HG03060 (cell line): ENCODE data around the gene ARIH2.

Experiments used
- ATAC-seq: cut with Tn5 transposase; IDR thresholded peaks from one replicate; pipeline ENCODE4 v1.9.1; 2021; ENCODE audit warnings: low read depth, moderate number of reproducible peaks; ENCODE audit not compliant: unreplicated experiment

ARIH2 gene

DNA sequence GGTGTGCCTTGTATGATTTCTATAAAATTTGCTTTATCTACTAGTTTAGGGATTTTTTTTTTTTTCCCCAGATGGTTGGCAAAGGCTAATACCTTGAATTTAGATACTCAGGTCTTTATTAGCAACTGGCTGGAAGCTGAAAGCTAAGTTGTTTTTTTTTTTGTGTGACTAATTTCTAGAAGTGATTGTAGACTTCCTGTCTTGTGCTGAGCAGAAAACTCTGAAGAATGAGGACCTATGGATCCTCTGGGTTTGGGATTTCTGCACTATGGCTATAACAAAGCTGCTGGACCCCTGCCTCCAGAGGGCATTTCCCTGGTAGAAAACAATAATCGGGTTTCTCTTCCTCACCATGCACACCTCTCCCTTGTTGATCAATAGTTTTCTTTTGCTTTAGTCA, 10.0 kb downstream of the ARIH2 start:
- no peak for ATAC-seq

DNA sequence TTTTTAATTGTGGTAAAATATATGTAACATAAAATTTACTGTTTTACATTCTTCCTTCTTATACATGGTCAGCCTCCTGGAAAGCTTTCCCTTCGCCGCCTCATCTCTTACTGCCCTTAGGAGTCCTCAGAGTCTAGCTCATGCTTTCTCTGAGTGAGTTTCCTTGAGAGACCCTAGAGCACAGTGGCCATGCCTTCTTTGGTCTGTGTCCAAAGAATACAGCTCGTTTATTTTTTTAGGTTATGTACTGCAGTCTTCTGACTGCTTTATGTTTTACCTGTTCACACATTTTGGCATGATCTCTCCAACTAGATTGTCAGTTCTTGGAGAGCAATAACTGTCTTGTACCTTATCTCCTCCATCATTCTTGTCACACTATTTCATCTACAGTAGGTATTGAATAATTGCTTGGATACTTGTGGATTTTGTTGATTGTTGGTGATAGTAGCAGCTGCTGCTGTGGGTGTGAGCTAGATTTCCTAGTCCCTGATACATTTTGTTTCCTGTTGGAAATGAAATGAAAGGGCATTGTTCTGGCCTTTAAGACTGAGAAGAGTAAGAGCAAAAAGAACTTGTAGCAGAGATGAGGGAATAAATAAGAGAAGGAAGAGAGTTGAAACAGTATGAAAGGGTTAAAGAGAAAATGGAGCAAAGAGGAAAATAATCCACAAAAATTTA, 10.9 kb downstream of the ARIH2 start:
- ATAC-seq: no peak

DNA sequence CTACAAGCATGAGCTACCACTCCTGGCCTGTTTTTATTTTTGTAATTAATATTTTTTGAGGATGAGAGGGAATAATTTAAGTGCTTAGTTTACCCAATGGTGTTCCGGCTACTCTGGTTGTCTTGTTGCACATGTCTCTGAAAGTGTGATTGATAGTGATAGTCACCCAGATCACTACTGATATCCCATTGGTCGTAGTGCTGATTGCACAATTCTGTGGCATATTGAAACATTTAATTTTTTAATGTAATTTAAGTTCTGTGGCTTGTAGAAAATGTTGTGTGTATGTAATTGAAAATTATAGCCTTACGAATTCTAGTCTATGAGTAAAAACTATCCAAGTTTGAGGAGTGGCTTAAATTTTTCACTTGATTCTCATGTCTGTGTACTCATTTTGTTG, 11.9 kb downstream of the ARIH2 start:
- ATAC-seq: no peak

DNA sequence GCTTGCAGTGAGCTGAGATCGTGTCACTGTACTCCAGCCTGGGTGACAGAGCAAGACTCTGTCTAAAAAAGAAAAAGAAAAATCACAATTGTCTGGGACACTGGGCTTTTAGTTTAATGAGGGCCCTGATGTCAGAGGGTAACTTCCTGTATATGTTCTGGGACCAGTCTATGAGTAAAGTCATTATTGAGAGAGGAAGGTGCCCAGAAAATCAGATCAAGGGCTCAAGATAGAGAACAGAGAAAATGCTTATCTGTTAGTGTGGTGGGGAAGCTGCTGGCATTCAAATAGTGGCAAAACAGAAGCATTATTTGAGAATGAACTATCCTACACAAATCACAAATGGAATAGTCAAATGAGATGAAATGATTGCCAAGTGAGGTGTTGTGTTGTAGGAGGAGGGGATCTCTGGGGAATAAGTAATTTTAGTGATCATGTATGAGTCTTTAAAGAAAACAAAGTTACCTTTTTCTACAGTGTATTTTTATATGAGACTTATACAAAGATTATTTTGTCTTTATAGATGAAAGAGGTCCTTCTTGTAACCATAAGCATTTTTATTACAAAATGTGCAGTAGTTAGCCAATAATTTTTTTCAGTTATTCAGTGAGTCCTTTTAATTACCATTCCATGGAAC, 13.4 kb downstream of the ARIH2 start:
- ATAC-seq: no peak

DNA sequence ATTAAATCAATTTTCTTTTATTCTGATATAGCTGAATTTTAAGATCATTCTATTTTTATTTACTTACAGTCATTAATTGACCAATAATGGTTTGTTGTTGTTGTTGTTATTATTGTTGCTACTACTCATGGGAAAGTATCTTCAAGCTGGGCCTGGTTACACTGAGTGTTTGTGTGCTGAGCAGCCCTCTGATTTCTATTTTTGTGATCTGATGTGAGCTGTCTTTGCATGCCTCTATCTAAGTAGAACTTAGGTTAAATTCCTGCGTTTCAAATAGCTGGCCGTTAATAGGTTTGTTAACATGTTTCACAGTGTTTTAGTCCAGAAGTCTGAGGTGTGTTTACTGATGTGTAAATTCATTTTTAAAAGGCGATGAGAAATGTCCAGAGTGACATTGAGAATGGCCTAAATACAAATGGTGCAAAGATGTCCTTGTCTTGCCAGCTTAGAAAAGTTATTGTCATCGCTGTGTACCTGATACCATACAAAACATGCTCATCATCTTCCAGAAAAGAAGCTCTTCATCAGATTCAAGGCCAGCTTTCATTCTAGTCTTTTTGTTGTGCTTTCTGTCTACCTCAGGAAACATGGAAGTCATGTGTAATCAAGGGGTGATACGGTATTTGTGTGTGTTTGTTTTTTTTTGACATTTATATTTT, 15.8 kb downstream of the ARIH2 start:
- ATAC-seq: no peak

DNA sequence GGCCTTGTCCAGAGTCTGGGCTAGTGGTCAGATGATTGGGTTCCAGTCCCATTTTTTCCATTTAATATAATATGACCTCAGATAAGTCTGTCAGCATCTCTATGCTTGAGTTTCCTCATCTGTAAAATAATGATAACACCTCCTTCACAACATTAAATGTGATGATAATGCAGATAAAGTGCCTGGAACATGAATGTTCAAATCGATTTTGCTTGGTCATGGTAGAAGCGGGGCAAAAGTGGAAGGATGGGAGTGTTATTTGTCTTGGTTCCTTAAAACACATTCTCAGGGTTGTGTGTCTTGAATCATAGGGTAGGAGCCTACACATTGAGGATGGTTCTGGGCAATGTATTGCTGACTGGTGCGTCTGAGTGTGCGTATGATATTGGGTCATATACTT, 16.9 kb downstream of the ARIH2 start:
- no peak for ATAC-seq

DNA sequence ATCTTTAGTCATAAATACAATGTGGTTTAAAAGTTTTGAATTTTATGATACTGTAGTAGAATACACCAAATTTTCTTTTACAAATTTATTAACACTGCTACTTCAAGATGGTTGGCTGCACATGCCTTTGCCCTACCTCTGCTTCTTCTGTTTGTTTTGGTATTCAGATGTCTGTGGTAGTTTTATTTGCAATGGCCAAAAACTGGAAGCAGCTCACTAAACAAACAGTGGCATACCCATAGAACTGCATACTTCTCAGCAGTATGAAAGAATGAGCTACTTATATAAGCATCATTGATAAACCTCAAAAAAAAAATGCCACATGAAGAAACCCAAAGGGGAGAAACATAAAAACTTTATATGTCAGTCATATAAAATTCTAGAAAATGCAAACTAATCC, 19.5 kb downstream of the ARIH2 start:
- ATAC-seq: no peak

DNA sequence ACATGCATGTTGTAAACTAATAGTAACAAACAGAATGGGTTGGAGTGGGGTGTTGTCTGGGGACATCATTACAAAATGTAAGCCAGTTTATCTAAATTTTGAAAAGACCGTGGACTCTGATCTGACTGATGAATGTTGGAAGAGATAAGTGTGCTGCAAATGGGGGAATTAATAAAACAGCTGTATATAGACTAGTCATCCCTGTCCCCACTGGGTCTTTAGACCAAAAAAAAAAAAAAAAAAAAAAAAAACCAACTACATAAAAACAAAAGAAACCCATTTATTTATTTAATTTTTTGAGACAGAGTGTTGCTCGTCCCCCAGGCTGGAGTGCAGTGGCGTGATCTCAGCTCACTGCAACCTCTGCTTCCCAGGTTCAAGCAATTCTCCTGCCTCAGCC, 20.0 kb downstream of the ARIH2 start:
- no peak for ATAC-seq

DNA sequence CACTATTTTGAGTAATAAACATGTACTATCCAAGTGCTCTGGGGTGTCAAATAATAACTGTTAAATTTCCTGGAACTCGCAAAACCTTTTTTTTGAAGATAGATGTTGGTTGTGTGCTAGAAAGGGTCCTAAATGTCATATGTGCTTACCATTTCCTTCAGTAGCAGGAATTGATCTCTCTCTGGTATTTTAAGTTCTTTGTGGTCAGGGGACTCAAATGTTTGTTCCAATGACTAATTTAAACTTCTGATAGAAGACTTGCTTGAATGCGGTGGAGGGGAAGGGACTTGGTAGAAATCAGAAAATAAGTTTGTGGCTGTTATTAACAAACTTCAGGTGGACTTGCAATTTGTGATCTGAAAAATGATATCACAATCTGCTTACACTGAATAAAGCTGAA, 26.8 kb downstream of the ARIH2 start:
- no peak for ATAC-seq

DNA sequence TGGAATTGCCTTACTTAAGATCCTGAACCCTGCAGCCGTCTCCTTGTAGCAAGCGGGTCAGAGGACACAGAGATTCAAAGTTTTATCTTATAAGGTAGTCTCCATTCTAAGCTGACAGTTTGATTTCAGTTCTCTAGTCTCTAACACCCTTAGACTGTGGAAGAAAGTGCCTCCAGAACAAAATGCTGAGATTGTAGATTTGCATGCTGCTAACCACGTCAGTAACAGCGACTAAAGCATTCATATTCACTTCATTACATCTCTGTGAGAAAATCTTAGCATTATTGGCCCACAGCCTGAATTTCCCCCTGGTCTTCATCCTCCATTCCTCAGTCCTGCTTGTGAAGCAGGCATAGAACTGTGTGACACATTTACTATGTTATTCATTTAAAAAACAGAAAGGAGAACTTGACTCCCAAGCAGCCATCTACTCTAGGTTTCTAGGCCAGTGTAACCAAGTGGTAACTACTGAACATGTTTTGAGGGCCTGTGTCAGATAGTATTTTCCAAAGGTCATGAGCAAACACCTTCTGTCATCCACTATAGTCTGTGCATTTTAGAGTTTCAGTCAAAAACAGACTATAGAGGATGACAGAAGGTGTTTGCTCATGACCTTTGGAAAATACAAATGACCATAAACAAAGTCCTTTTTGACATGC, 27.4 kb downstream of the ARIH2 start:
- no peak for ATAC-seq

DNA sequence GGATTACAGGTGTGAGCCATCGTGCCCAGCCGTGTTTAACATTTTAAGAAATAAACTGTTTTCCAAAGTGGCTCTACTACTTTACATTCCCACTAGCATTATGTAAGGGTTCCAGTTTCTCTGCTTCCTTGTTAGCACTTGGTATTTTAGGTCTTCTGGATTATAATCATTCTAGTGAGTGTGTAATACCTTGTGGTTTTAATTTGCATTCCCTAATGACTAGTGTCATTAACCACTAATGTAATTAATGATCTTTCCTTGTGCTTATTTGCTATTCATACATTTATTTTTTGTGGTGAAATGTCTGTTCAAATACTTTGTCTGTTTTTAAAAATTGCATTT, 30.7 kb downstream of the ARIH2 start:
- no peak for ATAC-seq

DNA sequence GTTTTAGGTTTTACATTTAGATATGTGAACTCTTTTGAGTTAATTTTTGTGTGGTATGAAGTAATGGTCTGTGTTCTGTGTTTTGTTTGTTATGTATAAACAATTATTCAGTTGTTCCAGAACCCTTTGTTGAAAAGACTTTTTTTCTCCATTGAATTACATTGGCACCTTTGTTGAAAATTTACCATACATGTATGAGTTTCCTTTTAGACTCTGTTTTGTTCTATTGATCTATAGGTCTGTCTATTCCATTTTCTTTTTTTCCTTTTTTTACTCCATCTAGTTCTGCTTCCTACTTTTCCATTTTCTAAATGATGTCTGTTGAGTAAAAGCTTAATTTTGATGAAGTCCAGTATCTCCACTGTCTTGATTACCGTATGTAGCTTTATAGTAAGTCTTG, 31.4 kb downstream of the ARIH2 start:
- ATAC-seq: no peak

DNA sequence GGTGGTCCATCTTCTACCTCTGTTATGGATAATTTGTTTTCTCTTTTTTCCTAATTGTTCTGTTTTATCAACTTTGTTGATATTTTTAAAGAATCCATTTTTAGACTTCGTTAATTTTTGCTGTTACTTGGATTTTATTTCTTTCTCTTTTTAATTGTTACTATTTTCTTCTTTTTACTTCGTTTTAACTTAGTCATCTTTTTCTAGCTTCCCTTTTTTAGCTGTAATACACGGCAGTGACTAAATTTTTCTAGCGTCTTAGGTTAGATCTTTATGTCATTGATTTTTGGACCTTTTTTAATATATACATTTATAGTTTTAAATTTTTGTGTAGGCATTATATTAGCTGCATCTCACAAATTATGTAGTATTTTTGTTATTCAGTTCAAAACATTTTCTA, 33.1 kb downstream of the ARIH2 start:
- no peak for ATAC-seq

DNA sequence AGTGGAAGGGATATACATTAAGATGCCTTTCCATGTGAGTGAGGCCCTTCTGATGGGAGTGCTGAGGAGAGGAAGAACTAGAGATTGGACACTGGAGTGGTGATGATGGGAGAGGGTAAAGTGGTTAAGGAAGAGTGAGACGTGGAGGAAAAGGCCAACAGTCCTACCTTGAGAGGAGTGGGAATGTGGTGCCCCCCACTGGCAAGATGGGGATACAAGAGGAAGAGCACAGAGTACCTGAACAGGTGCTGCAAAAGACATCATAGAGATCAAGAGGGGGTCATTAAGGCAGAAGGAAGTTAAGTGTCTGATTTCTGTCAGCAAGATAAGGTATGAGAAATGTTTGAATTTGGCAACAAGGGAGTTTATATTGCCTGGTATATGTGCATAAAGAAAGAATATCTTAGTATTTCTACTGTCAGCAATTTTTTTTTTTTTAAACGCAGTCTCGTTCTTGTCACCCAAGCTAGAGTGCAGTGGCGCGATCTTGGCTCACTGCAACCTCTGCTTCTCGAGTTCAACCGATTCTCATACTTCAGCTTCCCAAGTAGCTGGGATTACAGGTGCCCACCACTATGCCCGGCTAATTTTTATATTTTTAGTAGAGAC, 34.0 kb downstream of the ARIH2 start:
- no peak for ATAC-seq

DNA sequence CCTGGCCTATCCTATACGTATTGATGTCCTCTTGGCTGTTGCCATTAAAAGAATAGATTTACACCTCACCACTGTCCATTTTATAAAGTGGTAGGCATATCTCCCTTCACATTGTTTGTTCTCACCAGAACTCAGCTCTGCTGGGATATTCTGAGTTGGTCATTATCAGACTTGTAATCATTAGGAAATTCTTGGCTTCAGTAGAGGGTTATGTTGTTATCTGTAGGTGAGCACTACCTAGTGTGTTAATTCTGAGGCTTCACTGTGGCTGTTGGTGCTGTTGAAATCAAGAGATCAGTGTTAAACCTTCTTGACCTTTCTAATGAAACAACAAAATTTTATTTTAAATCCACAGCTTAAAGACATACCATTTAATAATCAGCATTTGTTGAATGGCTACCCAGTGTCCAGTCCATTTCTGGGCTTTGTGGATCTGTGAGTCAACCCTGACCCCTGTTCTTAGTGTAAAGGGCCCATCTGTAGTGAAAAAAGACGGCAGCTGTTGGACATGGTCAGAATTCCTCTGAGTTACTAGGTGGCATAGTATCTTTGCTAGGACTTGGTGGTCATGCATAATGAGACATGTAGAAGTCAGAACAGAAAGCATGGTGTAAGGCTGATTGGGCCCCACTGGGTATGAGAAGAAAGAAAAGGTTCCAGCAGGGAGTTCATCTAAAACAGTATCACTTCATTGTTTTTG, 38.5 kb downstream of the ARIH2 start:
- ATAC-seq: no peak

DNA sequence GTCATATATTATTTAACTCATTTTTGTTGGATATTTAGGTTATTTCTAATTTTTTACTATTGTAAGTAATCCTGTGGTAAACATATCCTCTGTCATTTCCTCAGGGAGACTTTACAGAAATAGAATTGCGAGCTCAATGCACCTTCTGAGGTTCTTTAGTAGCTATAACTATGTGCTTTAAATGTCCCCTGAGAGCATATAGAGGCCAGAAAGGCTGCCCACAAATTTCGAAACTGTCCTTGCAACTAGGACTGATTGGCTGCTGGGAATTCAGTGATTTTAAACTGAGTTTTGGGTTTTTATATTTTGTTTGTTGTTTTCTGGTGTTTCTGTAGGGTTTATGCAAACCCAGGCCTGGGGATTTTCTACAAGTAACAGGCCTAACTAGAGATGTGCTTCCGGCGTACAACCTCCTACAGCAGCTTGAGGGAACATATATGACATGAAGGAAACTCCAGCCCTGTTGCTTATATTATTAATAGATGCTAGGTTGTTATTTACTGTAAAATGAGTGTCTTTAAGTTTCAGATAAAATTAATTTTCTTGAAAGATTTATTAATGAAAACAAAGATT, 42.3 kb downstream of the ARIH2 start:
- no peak for ATAC-seq

DNA sequence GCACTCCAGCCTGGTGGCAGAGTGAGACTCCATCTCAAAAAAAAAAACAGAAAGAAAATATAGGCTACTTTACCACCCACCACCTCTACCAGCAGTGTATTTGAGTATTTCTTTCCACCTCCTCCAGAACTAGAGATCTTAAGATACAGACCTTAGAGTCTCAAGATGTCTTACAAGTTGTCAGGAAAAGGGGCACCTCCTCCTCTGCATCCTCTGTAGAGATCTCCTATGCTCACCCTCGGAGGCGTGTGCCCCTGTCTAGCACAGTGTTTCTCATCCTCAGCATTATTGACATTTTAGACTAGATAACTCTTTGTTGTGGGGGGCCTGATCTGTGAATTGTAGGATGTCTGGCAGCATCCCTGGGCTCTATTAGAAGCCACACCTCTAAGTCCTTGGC, 43.7 kb downstream of the ARIH2 start:
- no peak for ATAC-seq

DNA sequence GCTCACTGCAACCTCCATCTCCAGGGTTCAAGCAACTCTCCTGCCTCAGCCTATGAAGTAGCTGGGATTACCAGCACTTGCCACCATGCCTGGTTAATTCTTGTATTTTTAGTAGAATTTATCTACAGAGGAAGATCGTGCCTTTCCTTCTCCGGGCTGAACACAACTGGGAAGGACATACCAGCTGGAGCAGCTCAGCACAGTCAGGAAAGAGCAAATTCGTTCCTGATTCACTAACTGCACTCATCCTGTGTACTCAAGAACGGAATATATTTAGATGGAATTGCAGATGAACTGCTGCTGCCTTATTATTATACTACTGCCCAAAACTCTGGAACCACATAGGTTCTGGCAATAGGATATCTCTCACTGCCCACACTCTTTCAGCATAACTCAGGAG, 44.3 kb downstream of the ARIH2 start:
- ATAC-seq: no peak

DNA sequence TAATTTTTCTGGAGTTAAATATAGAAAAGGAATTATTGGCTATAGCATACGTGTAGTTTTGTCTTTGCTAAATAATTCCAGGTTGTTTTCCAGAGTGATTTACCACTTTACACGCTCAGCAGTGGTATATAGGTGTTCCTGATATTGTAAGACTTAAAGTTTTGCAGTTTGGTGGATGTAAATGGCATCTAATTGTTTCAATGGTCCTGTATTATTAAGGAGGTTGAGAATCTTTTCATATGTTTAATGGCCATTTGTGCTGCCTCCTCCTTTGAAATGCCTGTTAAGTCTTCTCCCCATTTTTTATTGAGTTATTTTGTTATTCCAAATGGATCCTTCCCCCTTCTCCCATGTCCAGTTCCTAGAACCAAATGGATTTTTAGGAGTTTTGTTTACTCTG, 44.9 kb downstream of the ARIH2 start:
- no peak for ATAC-seq

DNA sequence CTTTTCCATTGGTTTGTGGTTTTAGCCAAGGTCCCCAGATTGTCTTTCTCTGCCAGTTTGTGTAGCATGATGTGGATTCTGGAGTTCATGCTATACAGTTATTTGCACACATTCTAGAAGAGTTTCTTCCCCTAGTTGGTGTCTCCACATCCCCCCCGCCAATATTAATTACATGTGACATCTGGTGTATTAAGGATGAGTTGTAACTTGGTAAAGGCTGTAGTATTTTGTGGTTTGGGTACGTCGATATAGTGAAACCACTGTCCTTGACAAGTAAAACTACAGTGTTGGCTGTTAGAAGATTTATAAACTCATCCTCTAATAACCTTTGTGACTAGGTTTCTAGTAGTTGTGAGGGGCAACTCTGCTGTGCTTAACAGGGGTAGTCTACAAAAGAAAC, 47.7 kb downstream of the ARIH2 start:
- ATAC-seq: no peak
